HepG2 (cell line): Measurements from ENCODE around the gene MROH2A. TPM values are rescaled to one million over a fixed set of nuclear protein-coding genes. Genes with fewer than 3 reads are reported as not detected.

Source experiments
- ATAC-seq: fragments of 200-7000 bp; cut with Tn5 transposase; 3 replicates; pipeline ENCODE4 v1.9.1; 2020; ENCODE audit warnings: mild to moderate bottlenecking, moderate library complexity
- BruUV-seq: library from RNA; stranded (reverse); fragments of 400-500 nt; replicated peaks from 2 replicates; lab custom pipeline; 2021; lab: Mats Ljungman, UMichigan
- CTCF ChIA-PET: fragments of 300-600 bp; formaldehyde crosslinking; extraction: SDS; loops from one replicate; lab custom pipeline; 2021; ENCODE audit warnings: low total read pairs, inconsistent platforms, low intra/inter-chr PET ratio; lab: Yijun Ruan, JAX
- POLR2A ChIA-PET: fragments of 350-600 bp; sonication (Branson Sonifier 250); formaldehyde crosslinking; loops from one replicate; lab custom pipeline; 2020; ENCODE audit warnings: antibody characterized with exemption, inconsistent platforms; lab: Yijun Ruan, JAX
- DNase-seq: peaks from one replicate; pipeline ENCODE4 v3.0.0-alpha.2; 2015; ENCODE audit warnings: low spot score
- FAIRE-seq: peaks from 3 replicates; lab custom pipeline; 2011; peaks lifted over from hg19 to GRCh38; lab: Jason Lieb, UNC
- H2AFZ ChIP-seq: one replicate; pipeline ENCODE4 v1.6.1; 2011; ENCODE audit warnings: low read length, inconsistent platforms
- H3K27ac ChIP-seq: fragments of 300-600 bp; 3 replicates; pipeline ENCODE4 v1.8.0; 2011; ENCODE audit warnings: mixed run types, mild to moderate bottlenecking, mixed read lengths, low read length, inconsistent platforms; ENCODE audit not compliant: insufficient read depth; ENCODE audit errors: extremely low read length
- H3K27me3 ChIP-seq, 2 experiments: fragments of 200-600 bp in 1 of 2; 2 replicates in 1 of 2; 3 replicates in 1 of 2; pipeline versions ENCODE4 v1.6.0 to v1.8.0; 2011; ENCODE audit warnings: low read length in 2 of 2, mild to moderate bottlenecking in 2 of 2, moderate library complexity in 2 of 2, inconsistent platforms in 1 of 2; ENCODE audit not compliant: insufficient read depth in 2 of 2, control insufficient read depth in 1 of 2
- H3K36me3 ChIP-seq, 2 experiments: fragments of 200-600 bp in 1 of 2; replicated peaks in 1 of 2; 2 replicates in 1 of 2; 3 replicates in 1 of 2; pipeline versions ENCODE4 v1.5.1 to v1.8.0; 2011; ENCODE audit warnings: low read length in 2 of 2, inconsistent platforms in 1 of 2; ENCODE audit not compliant: insufficient read depth in 2 of 2, control insufficient read depth in 1 of 2
- H3K4me1 ChIP-seq: 2 replicates; pipeline ENCODE4 v1.5.1; 2012; ENCODE audit warnings: low read length, inconsistent platforms; ENCODE audit not compliant: insufficient read depth
- H3K4me2 ChIP-seq: 2 replicates; pipeline ENCODE4 v1.6.0; 2011; ENCODE audit warnings: low read depth, low read length, inconsistent platforms
- H3K4me3 ChIP-seq, 3 experiments: fragments of 200-600 bp in 1 of 3; sonication (generic), shearing (Covaris generic) in 1 of 3; replicated peaks in 1 of 3; 2 replicates each; pipeline ENCODE4 v1.5.1; 2011 to 2016; ENCODE audit warnings: low read length in 3 of 3, inconsistent platforms in 2 of 3, low read depth in 2 of 3, mild to moderate bottlenecking in 2 of 3, control low read depth in 1 of 3, mixed read lengths in 1 of 3; ENCODE audit not compliant: insufficient read depth in 1 of 3
- H3K79me2 ChIP-seq: one replicate; pipeline ENCODE4 v1.6.1; 2011; ENCODE audit warnings: low read length, inconsistent platforms; ENCODE audit not compliant: insufficient read depth
- H3K9ac ChIP-seq: 2 replicates; pipeline ENCODE4 v1.6.0; 2011; ENCODE audit warnings: mild to moderate bottlenecking, low read depth, low read length, inconsistent platforms; ENCODE audit not compliant: insufficient read depth
- H3K9me3 ChIP-seq: 2 replicates; pipeline ENCODE4 v1.5.1; 2012; ENCODE audit warnings: mild to moderate bottlenecking, low read length
- H4K20me1 ChIP-seq: 2 replicates; pipeline ENCODE4 v1.6.0; 2011; ENCODE audit warnings: inconsistent platforms, mild to moderate bottlenecking, low read length, moderate library complexity; ENCODE audit not compliant: insufficient read depth
- ATF7-NPFF ChIP-seq: sonication (generic); formaldehyde crosslinking; IDR thresholded peaks from 2 replicates; pipeline ENCODE4 v1.8.1; 2023; ENCODE audit warnings: mild to moderate bottlenecking, low read depth, missing genetic modification reagents, moderate library complexity
- BHLHE40 ChIP-seq: IDR thresholded peaks from 2 replicates; pipeline ENCODE4 v1.6.1; 2011; ENCODE audit warnings: low read length, improper control_type of control experiment
- FOXP1 ChIP-seq, 2 experiments: fragments of 450-650 bp in 1 of 2; IDR thresholded peaks; 2 replicates each; pipeline ENCODE4 v1.6.1; 2017 to 2018; ENCODE audit warnings: antibody characterized with exemption in 1 of 2
- HMG20A ChIP-seq: IDR thresholded peaks from 2 replicates; pipeline ENCODE4 v1.6.1; 2016; ENCODE audit warnings: borderline replicate concordance
- MAFK ChIP-seq, 2 experiments: IDR thresholded peaks in 1 of 2; conservative IDR thresholded peaks in 1 of 2; 2 replicates each; pipeline ENCODE4 v1.6.1; 2011; ENCODE audit warnings: improper control_type of control experiment in 2 of 2, low read length in 2 of 2
- NFATC3 ChIP-seq: sonication (generic); formaldehyde crosslinking; IDR thresholded peaks from 2 replicates; pipeline ENCODE4 v1.5.1; 2020; ENCODE audit warnings: mild to moderate bottlenecking, missing genetic modification reagents
- NR2F6 ChIP-seq, 2 experiments: IDR thresholded peaks; 2 replicates each; pipeline ENCODE4 v1.6.1; 2016; ENCODE audit warnings: antibody characterized with exemption in 1 of 2, mild to moderate bottlenecking in 1 of 2
- RORA ChIP-seq: sonication (generic); formaldehyde crosslinking; IDR thresholded peaks from 2 replicates; pipeline ENCODE4 v1.5.0; 2020; ENCODE audit warnings: mild to moderate bottlenecking, missing genetic modification reagents, moderate library complexity
- SRY ChIP-seq: sonication (generic); formaldehyde crosslinking; IDR thresholded peaks from 2 replicates; pipeline ENCODE4 v1.8.0; 2022; ENCODE audit warnings: mild to moderate bottlenecking, missing genetic modification reagents
- ZNF280B ChIP-seq: sonication (generic); formaldehyde crosslinking; IDR thresholded peaks from 2 replicates; pipeline ENCODE4 v1.5.0; 2020; ENCODE audit warnings: missing genetic modification reagents, mild to moderate bottlenecking, borderline replicate concordance
- ZNF407 ChIP-seq: sonication (generic); formaldehyde crosslinking; IDR thresholded peaks from one replicate; pipeline ENCODE4 v1.5.1; 2020; ENCODE audit warnings: mild to moderate bottlenecking, missing genetic modification reagents; ENCODE audit errors: not compliant biosample characterization
- ZNF563 ChIP-seq: sonication (generic); formaldehyde crosslinking; IDR thresholded peaks from 2 replicates; pipeline ENCODE4 v1.8.0; 2022; ENCODE audit warnings: mild to moderate bottlenecking, moderate library complexity, missing genetic modification reagents
- WGBS: methylation state at CpG from one replicate; pipeline ENCODE4 v1.1.6; 2017; ENCODE audit warnings: low lambda C conversion rate; 5-methylcytosine and 5-hydroxymethylcytosine counted together
- in situ Hi-C: cut with HindIII; loops from 2 replicates; pipeline ENCODE4 v1.10.0; 2017; ENCODE audit warnings: low pct_unique_long_range_greater_than_20kb; ENCODE audit not compliant: extremely low pct_ligation_motif_present
- intact Hi-C: fragments of 100-400 bp; cut with micrococcal nuclease; formaldehyde crosslinking; loops from one replicate; pipeline ENCODE4 v1.10.0; 2022; ENCODE audit not compliant: unreplicated experiment
- polyA plus RNA-seq, 8 experiments: library from polyadenylated mRNA; depleted of rRNA in 3 of 8; stranded (reverse) in 7 of 8; unstranded in 1 of 8; fragments of >200 nt; fragmentation: Illumina TruSeq in 4 of 8; extraction: Trizol in 4 of 8; gene quantifications; 2 replicates each; pipeline versions ENCODE4 v1.2.1 to v1.2.3, GENCODE V29; 2011 to 2016; ENCODE audit warnings: low read depth in 4 of 8, missing spikeins in 1 of 8, mixed read lengths in 1 of 8; ENCODE audit not compliant: insufficient read depth in 1 of 8
- total RNA-seq, 5 experiments: library from RNA; depleted of rRNA; stranded (reverse); fragments of >200 nt; fragmentation: Illumina TruSeq; extraction: Trizol; gene quantifications; 2 replicates each; pipeline ENCODE4 v1.2.3, GENCODE V29; 2016; ENCODE audit warnings: low read depth in 1 of 5

Gene MROH2A
- total and polyA plus RNA-seq, 2 of the 13 experiments (the other 11 are each of a cell fraction or from before 2014, with no cell fraction given): 0.03 to 0.04 TPM

- no peak for TF ChIP-seq RORA (CRISPR knock-in tag)
Measured at GRCh38 chr2:233769260-233769659, 8.9 kb upstream of the MROH2A start (continued).

GRCh38 chr2:233772153-233772552 lies 6.0 kb upstream of the MROH2A start:
- ATAC-seq: no peak
- H3K27ac ChIP-seq: no peak overlapping the region
- in situ Hi-C loops: no loop called here
- FAIRE-seq: no peak
- CTCF ChIA-PET: no interaction called here
- WGBS: 90% methylated on average over 16 of the region's 16 CpGs
- H3K4me2 ChIP-seq: no peak overlapping the region
- H2AFZ ChIP-seq: no peak overlapping the region
- intact Hi-C loops: no loop called here
- POLR2A ChIA-PET: no interaction called here
- peaks cover 0 to 40% of the 10 kb centered on the region in 2 experiments; a peak in 4 of 5 replicates for H3K27me3 ChIP-seq
- H4K20me1 ChIP-seq: no peaks in the 10 kb centered on the region
- no peaks in the 10 kb centered on the region for H3K36me3 ChIP-seq
- H3K9me3 ChIP-seq: peaks cover 5% of the 10 kb centered on the region; the same call in 1 of the 2 replicates
- no peak overlapping the region for H3K9ac ChIP-seq
- no TSS peak for BruUV-seq
- no peaks in the 10 kb centered on the region for H3K4me1 ChIP-seq
- no peaks in the 10 kb centered on the region for H3K79me2 ChIP-seq
- no peak for DNase-seq
- H3K4me3 ChIP-seq: no peak overlapping the region
- TF ChIP-seq MAFK (conservative IDR thresholded peaks at IDR 0.05 in 1 of 2, IDR thresholded peaks at IDR 0.05 in 1 of 2; ENCODE audit: low read length in 2 of 2) (no peak), NR2F6 (IDR thresholded peaks at IDR 0.05) (no peak), NR2F6 (CRISPR knock-in tag; IDR thresholded peaks at IDR 0.05) (no peak), FOXP1 (IDR thresholded peaks at IDR 0.05) (no peak), FOXP1 (CRISPR knock-in tag; IDR thresholded peaks at IDR 0.05) (no peak), NFATC3 (CRISPR knock-in tag) (no peak), ZNF563 (CRISPR knock-in tag) (no peak), ZNF407 (CRISPR knock-in tag) (no peak), BHLHE40 (no peak), HMG20A (CRISPR knock-in tag) (no peak), ATF7-NPFF (CRISPR knock-in tag) (no peak), ZNF280B (CRISPR knock-in tag) (no peak), SRY (CRISPR knock-in tag) (no peak)
